ENCODE results near the gene TEX10. TPM values are rescaled to one million over a fixed set of nuclear protein-coding genes. Genes with fewer than 3 reads are reported as not detected.
A peak's percentile ranks its signal among the peaks of the same experiment; 100 is the strongest.

The TEX10 gene
- total and polyA plus RNA-seq, 9 of the 15 experiments (the other 6 are each of a cell fraction or from before 2014, with no cell fraction given) = 27.8 to 60.0 (median 47.9) TPM

DNA sequence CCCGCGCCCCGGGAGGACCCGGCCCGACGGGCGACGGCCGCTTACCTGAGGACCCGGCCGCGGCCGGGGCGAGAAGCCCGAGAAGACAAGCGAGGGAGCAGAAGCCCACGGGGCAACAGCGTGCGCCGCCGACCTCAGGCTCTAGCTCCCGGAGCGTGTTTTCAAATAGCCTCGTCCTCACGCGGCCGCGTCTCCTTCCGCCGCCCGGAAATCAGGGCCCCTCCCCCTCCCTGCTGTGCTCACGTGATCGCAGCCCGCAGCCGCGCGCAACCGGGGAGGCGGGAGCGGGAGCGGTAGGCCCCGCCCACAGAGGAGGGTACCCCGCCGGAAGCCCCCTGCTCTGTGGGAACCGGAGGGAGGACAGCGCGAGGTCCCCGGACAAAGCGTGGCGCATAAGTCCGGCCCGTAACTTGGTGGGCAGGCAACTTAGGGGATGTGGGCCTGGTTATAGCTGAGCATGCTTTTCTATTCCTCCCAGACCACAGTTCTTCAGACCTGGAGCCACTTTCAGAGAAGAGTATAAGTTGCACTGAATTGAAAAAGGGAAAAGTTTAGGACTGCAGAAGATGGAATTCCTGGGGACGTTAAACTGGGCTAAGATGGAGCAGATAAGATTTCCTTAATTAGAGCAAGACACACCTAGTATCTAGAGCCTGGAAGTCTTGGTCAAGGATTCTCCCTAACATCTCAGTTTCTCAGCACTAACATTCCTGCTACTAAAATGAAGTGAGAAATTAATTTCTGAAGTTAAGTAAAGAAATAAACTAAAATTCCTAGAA is at the start of gene TEX10 (continued):
- TF ChIP-seq, protein P1, sequence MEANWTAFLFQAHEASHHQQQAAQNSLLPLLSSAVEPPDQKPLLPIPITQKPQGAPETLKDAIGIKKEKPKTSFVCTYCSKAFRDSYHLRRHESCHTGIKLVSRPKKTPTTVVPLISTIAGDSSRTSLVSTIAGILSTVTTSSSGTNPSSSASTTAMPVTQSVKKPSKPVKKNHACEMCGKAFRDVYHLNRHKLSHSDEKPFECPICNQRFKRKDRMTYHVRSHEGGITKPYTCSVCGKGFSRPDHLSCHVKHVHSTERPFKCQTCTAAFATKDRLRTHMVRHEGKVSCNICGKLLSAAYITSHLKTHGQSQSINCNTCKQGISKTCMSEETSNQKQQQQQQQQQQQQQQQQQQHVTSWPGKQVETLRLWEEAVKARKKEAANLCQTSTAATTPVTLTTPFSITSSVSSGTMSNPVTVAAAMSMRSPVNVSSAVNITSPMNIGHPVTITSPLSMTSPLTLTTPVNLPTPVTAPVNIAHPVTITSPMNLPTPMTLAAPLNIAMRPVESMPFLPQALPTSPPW (CRISPR knock-in tag; IDR thresholded peaks at IDR 0.05) = peak; percentile 99
- TF ChIP-seq HDAC8 (tag; IDR thresholded peaks at IDR 0.05) (no peak), ZNF12 (CRISPR knock-in tag; IDR thresholded peaks at IDR 0.05) (no peak), CEBPG (CRISPR knock-in tag; IDR thresholded peaks at IDR 0.05) (no peak), CEBPG (tag; conservative IDR thresholded peaks at IDR 0.05 in 1 of 2, IDR thresholded peaks at IDR 0.05 in 1 of 2) (no peak), FOS (IDR thresholded peaks at IDR 0.05; ENCODE audit: extremely low read depth, insufficient read length) (no peak), HMGN3 (IDR thresholded peaks at IDR 0.05; ENCODE audit: borderline replicate concordance, extremely low read depth, insufficient read length, low read depth, low read length) (no peak), ZKSCAN1 (IDR thresholded peaks at IDR 0.05; ENCODE audit: low read depth, low read length) (no peak), ZNF778 (CRISPR knock-in tag; IDR thresholded peaks at IDR 0.05) (no peak), ZKSCAN8 (CRISPR knock-in tag; IDR thresholded peaks at IDR 0.05) (no peak), TEAD4 (IDR thresholded peaks at IDR 0.05; ENCODE audit: low read length) (no peak), TEAD4 (CRISPR knock-in tag; IDR thresholded peaks at IDR 0.05; ENCODE audit: borderline replicate concordance) (no peak), ZNF23 (CRISPR knock-in tag; IDR thresholded peaks at IDR 0.05) (no peak), FOXA3 (CRISPR knock-in tag; conservative IDR thresholded peaks at IDR 0.05 in 1 of 2, IDR thresholded peaks at IDR 0.05 in 1 of 2) (no peak), GATAD2B (IDR thresholded peaks at IDR 0.05; ENCODE audit: borderline replicate concordance) (peak; percentile 35; the same call in 1 of the 2 replicates), MEF2A (IDR thresholded peaks at IDR 0.05; ENCODE audit: control insufficient read depth, low read depth, low read length) (no peak), ZNF79 (CRISPR knock-in tag; IDR thresholded peaks at IDR 0.05; ENCODE audit: low read depth) (no peak), PURB (CRISPR knock-in tag; IDR thresholded peaks at IDR 0.05; ENCODE audit: low read depth) (no peak), STAG1 (CRISPR knock-in tag; IDR thresholded peaks at IDR 0.05; ENCODE audit: borderline replicate concordance) (no peak), RBM15 (IDR thresholded peaks at IDR 0.05; ENCODE audit: insufficient read depth, low read length) (no peak), MTF1 (CRISPR knock-in tag; IDR thresholded peaks at IDR 0.05; ENCODE audit: borderline replicate concordance) (no peak)
- TF ChIP-seq, protein P2, sequence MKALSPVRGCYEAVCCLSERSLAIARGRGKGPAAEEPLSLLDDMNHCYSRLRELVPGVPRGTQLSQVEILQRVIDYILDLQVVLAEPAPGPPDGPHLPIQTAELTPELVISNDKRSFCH (CRISPR knock-in tag; IDR thresholded peaks at IDR 0.05) = no peak
- TF ChIP-seq, protein P2 (tag; IDR thresholded peaks at IDR 0.05) = peak; percentile 70; the same call in 1 of the 2 replicates
- TF ChIP-seq, protein P3, sequence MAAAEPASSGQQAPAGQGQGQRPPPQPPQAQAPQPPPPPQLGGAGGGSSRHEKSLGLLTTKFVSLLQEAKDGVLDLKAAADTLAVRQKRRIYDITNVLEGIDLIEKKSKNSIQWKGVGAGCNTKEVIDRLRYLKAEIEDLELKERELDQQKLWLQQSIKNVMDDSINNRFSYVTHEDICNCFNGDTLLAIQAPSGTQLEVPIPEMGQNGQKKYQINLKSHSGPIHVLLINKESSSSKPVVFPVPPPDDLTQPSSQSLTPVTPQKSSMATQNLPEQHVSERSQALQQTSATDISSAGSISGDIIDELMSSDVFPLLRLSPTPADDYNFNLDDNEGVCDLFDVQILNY (CRISPR knock-in tag; IDR thresholded peaks at IDR 0.05) = 0 out of 2 replicates have a peak, but pooled peaks have one; percentile 89
- TF ChIP-seq, protein P4, sequence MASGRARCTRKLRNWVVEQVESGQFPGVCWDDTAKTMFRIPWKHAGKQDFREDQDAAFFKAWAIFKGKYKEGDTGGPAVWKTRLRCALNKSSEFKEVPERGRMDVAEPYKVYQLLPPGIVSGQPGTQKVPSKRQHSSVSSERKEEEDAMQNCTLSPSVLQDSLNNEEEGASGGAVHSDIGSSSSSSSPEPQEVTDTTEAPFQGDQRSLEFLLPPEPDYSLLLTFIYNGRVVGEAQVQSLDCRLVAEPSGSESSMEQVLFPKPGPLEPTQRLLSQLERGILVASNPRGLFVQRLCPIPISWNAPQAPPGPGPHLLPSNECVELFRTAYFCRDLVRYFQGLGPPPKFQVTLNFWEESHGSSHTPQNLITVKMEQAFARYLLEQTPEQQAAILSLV (tag; IDR thresholded peaks at IDR 0.05) = no peak
